Measurements from ENCODE around the gene AKT1S1. TPM values are rescaled to one million over a fixed set of nuclear protein-coding genes. Genes with fewer than 3 reads are reported as not detected.

The AKT1S1 gene
- total RNA-seq, 4 donors from 2014 or later: 15.4 to 30.6 (median 21.9) TPM

DNA sequence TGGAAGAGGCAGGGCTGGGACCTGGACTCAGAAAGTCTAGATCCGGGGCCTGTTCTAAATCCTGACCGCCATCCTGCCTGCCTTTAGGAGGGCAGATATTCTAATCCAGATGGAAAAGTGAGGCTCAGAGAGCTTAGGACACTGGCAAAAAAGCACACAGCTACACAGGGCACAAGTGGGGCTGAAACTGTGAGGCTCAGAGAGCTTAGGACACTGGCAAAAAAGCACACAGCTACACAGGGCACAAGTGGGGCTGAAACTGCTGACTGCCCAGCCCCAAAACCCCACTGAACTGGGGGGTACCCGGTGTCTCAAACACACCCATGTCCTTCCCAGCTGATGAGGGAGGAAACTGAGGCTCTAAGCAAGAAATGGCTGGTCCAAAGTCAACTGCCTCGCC, 2.0 kb downstream of the AKT1S1 start:
- peak overlapping the region; percentile 97 to 100 (median 99) for H3K27ac ChIP-seq (replicated peaks in 1 of 4)
- TF ChIP-seq POLR2A (IDR thresholded peaks at IDR 0.05; ENCODE audit: low read depth): no peak
- TF ChIP-seq CTCF (IDR thresholded peaks at IDR 0.05): no peak
- TF ChIP-seq EP300 (IDR thresholded peaks at IDR 0.05): no peak
- TF ChIP-seq POLR2AphosphoS5 (IDR thresholded peaks at IDR 0.05): no peak

DNA sequence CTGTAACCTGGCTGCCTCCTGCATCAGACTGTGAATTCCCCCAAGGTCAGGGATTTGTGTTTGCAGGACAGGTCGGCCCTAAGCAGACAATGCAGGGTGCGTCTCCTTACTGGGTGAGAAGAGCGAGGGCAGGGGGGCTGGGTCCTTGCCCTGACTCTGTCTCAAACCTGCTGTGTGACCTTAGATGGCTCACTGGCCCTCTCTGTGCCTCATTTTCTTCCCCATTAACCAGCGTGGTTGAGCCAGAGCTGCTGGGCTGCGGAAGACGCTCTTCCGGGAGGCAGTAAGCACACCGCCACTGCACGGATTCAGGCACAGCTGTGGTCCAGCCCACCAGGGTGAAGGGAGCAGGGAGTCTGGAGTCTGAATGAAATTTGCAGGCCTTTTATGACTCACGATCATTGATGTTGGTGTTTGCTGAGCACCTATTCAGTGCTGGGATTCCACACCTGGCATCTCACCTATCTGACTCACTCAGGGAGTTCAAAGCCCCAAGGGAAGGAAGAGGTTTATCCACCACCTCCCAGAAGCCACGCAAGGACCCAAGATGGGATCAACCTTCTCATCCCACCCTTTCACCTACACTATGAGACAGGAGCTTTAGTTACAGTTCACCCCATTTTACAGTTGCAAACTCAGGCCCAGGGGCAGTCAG, 2.5 kb downstream of the AKT1S1 start:
- no peak for DNase-seq (ENCODE audit: extremely low spot score)

More for the DNA sequence above, 2.0 kb downstream of the AKT1S1 start:
- H3K27me3 ChIP-seq: no peaks in the 10 kb centered on the region
- 90% methylated on average over 3 of the region's 4 CpGs for WGBS
- peaks cover 3 to 52% (median 39%) of the 10 kb centered on the region in 4 donors for H3K36me3 ChIP-seq
- intact Hi-C loops (cut with DNase I): loop anchor here (5.0 kb wide), 1 partner anchor 63 kb away; the partner anchor contains the start of gene FUZ
- H3K4me1 ChIP-seq: peaks cover 29 to 65% (median 46%) of the 10 kb centered on the region in 4 donors
- no peak for DNase-seq (ENCODE audit: extremely low spot score)
- H3K9me3 ChIP-seq: no peaks in the 10 kb centered on the region
- H3K4me3 ChIP-seq: peak overlapping the region; percentile 83 to 99 (median 98)

GRCh38 chr19:49873834-49874233, 3.3 kb downstream of the AKT1S1 start:
- Histone ChIP-seq H3K27ac (replicated peaks in 1 of 4) (no peak overlapping the region), H3K27me3 (no peaks in the 10 kb centered on the region), H3K9me3 (no peaks in the 10 kb centered on the region), H3K36me3 (peaks cover 0 to 39% (median 26%) of the 10 kb centered on the region in 4 donors), H3K4me1 (peaks cover 31 to 67% (median 47%) of the 10 kb centered on the region in 4 donors), H3K4me3 (no peak overlapping the region)
- WGBS: 88% methylated on average over 10 of the region's 10 CpGs
- intact Hi-C loops (cut with DNase I): no loop called here
- no peak for TF ChIP-seq EP300 (IDR thresholded peaks at IDR 0.05)
- TF ChIP-seq POLR2AphosphoS5 (IDR thresholded peaks at IDR 0.05): no peak
- no peak for TF ChIP-seq POLR2A (IDR thresholded peaks at IDR 0.05; ENCODE audit: low read depth)
- TF ChIP-seq CTCF (IDR thresholded peaks at IDR 0.05): no peak
- DNase-seq (ENCODE audit: extremely low spot score): no peak

More for the DNA sequence above, 2.5 kb downstream of the AKT1S1 start:
- 87% methylated on average over 11 of the region's 11 CpGs for WGBS
- H3K27me3 ChIP-seq: no peaks in the 10 kb centered on the region
- H3K36me3 ChIP-seq: peaks cover 0 to 47% (median 34%) of the 10 kb centered on the region in 4 donors
- peaks cover 33 to 70% (median 51%) of the 10 kb centered on the region in 4 donors for H3K4me1 ChIP-seq
- H3K4me3 ChIP-seq: no peak overlapping the region
- H3K9me3 ChIP-seq: no peaks in the 10 kb centered on the region
- intact Hi-C loops (cut with DNase I): loop anchor here (5.0 kb wide), 1 partner anchor 62 kb away; the partner anchor contains the start of gene FUZ
- H3K27ac ChIP-seq (replicated peaks in 1 of 4): peak overlapping the region in 2 of 4 donors; percentile 99
- TF ChIP-seq EP300 (IDR thresholded peaks at IDR 0.05): no peak
- no peak for TF ChIP-seq POLR2A (IDR thresholded peaks at IDR 0.05; ENCODE audit: low read depth)
- no peak for TF ChIP-seq CTCF (IDR thresholded peaks at IDR 0.05)
- TF ChIP-seq POLR2AphosphoS5 (IDR thresholded peaks at IDR 0.05): no peak

- intact Hi-C loops (cut with DNase I): no loop called here
- no peaks in the 10 kb centered on the region for H3K9me3 ChIP-seq
- no peak overlapping the region for H3K27ac ChIP-seq (replicated peaks in 1 of 4)
- no peaks in the 10 kb centered on the region for H3K27me3 ChIP-seq
- TF ChIP-seq CTCF (IDR thresholded peaks at IDR 0.05): no peak
- TF ChIP-seq POLR2A (IDR thresholded peaks at IDR 0.05; ENCODE audit: low read depth): no peak
- WGBS: 88% methylated on average over 23 of the region's 29 CpGs
- H3K4me1 ChIP-seq: peaks cover 31 to 67% (median 47%) of the 10 kb centered on the region in 4 donors
- peaks cover 0 to 35% (median 23%) of the 10 kb centered on the region in 4 donors for H3K36me3 ChIP-seq
- H3K4me3 ChIP-seq: no peak overlapping the region
- DNase-seq (ENCODE audit: extremely low spot score): no peak
Measured at GRCh38 chr19:49873129-49873521, 4.0 kb downstream of the AKT1S1 start.

All from esophagus muscularis mucosa (tissue), 4 donors.